Right cardiac atrium (tissue), 5 donors: ENCODE data around the gene KLRF1. TPM values are rescaled to one million over a fixed set of nuclear protein-coding genes. Genes with fewer than 3 reads are reported as not detected.

Experiments
- ATAC-seq, 2 donors: fragments of 200-7000 bp; cut with Tn5 transposase; one replicate each; pipeline versions ENCODE4 v1.8.0 to v1.9.1; 2020; ENCODE audit warnings: moderate library complexity in 2 of 2, mild to moderate bottlenecking in 1 of 2
- DNase-seq, 3 donors: peaks; one replicate each; pipeline ENCODE4 v3.0.0-alpha.2; 2020
- H3K27ac ChIP-seq: one replicate; pipeline ENCODE4 v1.5.1; 2013; ENCODE audit warnings: mild to moderate bottlenecking, low read length, control low read depth, moderate library complexity
- H3K27me3 ChIP-seq: one replicate; pipeline ENCODE4 v1.6.1; 2013; ENCODE audit not compliant: control insufficient read depth, insufficient read depth
- H3K4me1 ChIP-seq: one replicate; pipeline ENCODE4 v1.6.1; 2013; ENCODE audit warnings: low read length; ENCODE audit not compliant: control insufficient read depth, insufficient read depth
- H3K4me3 ChIP-seq: one replicate; pipeline ENCODE4 v1.5.1; 2013; ENCODE audit warnings: low read length, control low read depth
- H3K9me3 ChIP-seq: one replicate; pipeline ENCODE4 v1.6.1; 2013; ENCODE audit warnings: low read length; ENCODE audit not compliant: control insufficient read depth
- WGBS: extraction: QIAGEN DNeasy Blood & Tissue Kit; methylation state at CpG from one replicate; pipeline ENCODE4 v1.1.7; 2013; 5-methylcytosine and 5-hydroxymethylcytosine counted together
- intact Hi-C, 4 donors: fragments of 100-400 bp; cut with DNase I; formaldehyde crosslinking; loops; one replicate each; pipeline versions ENCODE4 v1.11.0 to v1.14.0; 2022 to 2023
- polyA plus RNA-seq: library from polyadenylated mRNA; stranded (reverse); fragments of 200-250 nt; gene quantifications from one replicate; pipeline ENCODE4 v1.2.3, GENCODE V29; 2013
- total RNA-seq, 4 donors: library from RNA; stranded (reverse); fragmentation: NEBNext Ultra II Directional; extraction: Animal tissue kit (Norgen Biotek cat#: 25700); gene quantifications; one replicate each; pipeline ENCODE4 v1.2.1, GENCODE V29; 2021
- donor health status: healthy with polysubstance abuse.
- donor health status: DM: no; HTN: yes; CAD: no.
- donor health status: DM: no; HTN: no; CAD: no.
- donor health status: DM: no; HTN: yes; CAD: no; lungs with severe emphysema.
- donor health status: DM: yes; HTN: yes; CAD: no.

Gene KLRF1
- total and polyA plus RNA-seq, 5 donors: 0.28 to 1.6 (median 0.56) TPM

DNA sequence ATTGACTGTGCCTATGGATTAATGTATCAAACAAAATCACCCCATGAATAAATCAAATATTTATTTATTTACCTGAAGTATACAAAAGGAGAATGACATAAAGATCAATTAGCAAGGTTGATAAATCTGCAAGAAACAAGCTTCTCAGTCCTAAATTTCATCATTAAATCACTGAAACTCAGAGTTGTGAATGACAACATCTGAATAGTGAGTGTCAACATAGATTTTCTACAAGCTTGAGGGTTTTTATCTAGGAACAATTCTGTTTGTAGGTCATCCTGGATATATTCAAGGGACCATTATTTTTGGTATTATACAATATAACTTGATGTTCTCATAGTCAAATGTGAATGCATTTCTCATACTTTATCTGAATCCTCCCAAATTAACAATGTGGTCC is 17.4 kb upstream of the KLRF1 start:
- Histone ChIP-seq H3K4me3 (no peak overlapping the region), H3K27ac (no peak overlapping the region), H3K27me3 (no peaks in the 10 kb centered on the region), H3K4me1 (no peaks in the 10 kb centered on the region), H3K9me3 (no peaks in the 10 kb centered on the region)
- intact Hi-C loops: loop anchor here (5.0 to 10.0 kb wide), 3 partner anchors 95 to 117 kb away; no protein-coding TSS in a partner anchor
- DNase-seq (no peak), ATAC-seq (no peak)

DNA sequence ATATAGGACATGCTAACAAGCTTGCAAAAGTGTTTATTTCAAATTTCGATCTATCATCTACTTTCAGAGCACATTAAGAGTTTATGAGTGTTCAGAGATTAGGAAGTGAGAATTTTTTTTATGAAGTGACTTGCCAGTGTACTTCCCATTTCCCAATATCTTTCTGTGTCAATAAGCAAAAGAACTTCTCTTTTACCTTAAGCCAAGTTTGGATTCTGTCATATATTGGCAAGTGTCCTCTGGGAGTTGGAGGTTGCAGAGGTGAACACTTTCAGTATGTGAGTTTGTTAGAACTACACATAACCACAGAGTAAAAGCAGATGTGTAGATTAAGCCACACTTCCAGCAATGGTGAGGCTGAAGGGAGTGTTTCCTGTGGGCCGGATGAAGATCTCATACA is 16.6 kb upstream of the KLRF1 start:
- DNase-seq (no peak), ATAC-seq (no peak)
- H3K9me3 ChIP-seq: no peaks in the 10 kb centered on the region
- H3K27me3 ChIP-seq: no peaks in the 10 kb centered on the region
- H3K4me3 ChIP-seq: no peak overlapping the region
- WGBS: 54% methylated on average over 2 of the region's 2 CpGs
- H3K4me1 ChIP-seq: no peaks in the 10 kb centered on the region
- intact Hi-C loops: loop anchor here (5.0 to 10.0 kb wide), 3 partner anchors 94 to 117 kb away; no protein-coding TSS in a partner anchor
- H3K27ac ChIP-seq: no peak overlapping the region

DNA sequence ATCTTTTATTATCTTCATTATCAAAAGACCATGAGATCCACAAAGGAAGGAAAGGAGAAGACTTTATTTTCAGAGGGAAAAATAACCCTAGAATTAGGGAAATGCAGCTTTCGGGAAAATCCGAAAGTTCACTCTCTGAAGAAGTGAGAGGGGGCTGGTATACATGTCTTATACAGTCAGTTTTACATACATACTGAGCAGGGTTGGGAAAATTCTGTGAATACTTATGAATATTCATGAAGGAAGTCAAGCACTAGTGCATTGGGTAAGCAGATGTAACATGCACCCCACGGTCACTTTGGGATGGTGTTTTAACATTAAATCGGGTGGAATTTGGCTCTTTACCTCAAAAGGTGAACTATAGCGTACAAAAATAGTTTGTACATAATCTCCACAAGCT is 15.7 kb upstream of the KLRF1 start:
- Histone ChIP-seq H3K9me3 (no peaks in the 10 kb centered on the region), H3K27me3 (no peaks in the 10 kb centered on the region), H3K27ac (no peak overlapping the region), H3K4me1 (no peaks in the 10 kb centered on the region), H3K4me3 (no peak overlapping the region)
- intact Hi-C loops: loop anchor here (5.0 to 10.0 kb wide), 3 partner anchors 93 to 116 kb away; no protein-coding TSS in a partner anchor
- DNase-seq (no peak), ATAC-seq (no peak)
- WGBS: 89% methylated on average over 5 of the region's 5 CpGs

DNA sequence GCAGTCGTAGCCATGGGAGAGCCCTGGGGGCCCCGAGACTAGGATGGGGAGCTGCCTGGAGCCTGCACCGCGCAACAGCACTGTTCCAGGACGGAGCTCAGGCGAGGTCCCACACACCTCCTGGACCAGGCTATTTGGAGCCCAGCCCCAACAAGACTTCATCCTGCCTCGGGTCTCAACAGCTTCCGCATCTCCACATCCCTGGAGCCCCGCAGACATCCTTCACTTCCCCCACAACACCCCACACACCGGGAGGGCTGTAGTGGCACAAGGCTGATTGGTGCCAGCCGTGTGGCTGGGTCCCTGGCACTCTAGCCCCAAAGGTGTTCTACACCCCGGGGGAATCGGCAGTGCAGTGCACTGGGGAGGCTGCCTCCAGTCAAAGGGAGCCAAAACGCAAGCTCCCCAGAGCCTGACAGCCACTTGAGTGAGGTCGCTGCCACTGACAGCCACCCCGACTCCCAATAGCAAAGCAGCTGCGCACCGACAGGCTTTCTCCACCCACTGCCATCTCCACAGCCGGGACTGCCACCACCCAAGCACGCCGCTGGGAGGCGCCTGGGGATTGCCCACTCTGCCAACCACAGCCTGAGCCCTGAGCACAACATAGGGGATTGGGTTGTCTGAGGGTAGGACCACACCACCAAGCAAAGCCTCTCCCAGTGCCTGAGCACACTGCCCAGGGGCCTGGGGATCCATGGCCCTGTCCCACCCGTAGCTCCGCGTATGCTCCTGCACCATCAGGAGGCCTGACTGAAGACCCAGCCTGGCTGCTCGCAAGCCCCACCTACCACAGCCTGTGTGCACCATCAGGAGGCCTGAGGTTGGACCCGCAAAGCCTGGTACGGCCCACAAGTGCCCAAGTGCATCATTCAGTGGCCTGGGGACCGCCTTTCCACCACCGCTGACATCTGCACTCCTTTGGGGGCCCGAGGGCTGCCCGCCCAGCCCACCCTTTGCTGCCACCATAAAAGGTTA is 13.2 kb upstream of the KLRF1 start:
- intact Hi-C loops: loop anchor here (5.0 to 10.0 kb wide), 3 partner anchors 91 to 113 kb away; no protein-coding TSS in a partner anchor
- 41% methylated on average over 32 of the region's 32 CpGs for WGBS
- Histone ChIP-seq H3K27me3 (no peaks in the 10 kb centered on the region), H3K9me3 (no peaks in the 10 kb centered on the region), H3K27ac (no peak overlapping the region), H3K4me3 (no peak overlapping the region), H3K4me1 (no peaks in the 10 kb centered on the region)
- ATAC-seq (peak; percentile 96 to 97), DNase-seq (peak; percentile 71 to 90 (median 89))

DNA sequence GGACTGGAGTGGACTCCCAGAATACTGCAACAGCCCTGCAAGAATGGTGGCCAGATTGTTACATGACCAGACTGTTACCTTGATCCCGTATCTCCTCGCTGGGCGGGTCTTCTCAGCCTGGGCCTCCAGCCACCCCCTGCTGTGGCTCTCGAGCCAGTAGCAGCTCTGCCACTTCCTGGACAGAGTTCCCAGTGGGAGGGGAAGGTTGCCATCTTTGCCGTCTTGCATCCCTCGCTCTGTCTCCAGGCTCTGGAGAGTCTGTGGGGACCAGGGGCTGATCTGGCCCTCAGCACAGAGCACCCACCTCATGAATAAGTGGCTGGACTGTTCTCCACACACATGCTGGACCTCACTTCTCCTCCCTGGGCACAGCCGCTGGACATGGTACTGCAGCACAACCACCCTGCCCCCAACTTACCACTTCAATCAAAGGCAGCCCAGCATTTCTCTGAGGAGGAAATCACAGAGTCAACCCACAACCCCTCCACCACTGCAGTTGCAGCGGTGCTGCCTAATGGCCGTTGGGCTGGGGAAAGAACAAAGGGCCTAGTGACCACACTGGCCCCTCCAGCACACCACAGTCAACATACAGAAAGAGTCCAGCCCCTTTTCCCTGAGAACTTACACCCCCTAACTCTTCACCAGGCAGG is 6.9 kb upstream of the KLRF1 start:
- ATAC-seq: no peak
- Histone ChIP-seq H3K27me3 (no peaks in the 10 kb centered on the region), H3K4me1 (no peaks in the 10 kb centered on the region), H3K27ac (no peak overlapping the region), H3K4me3 (no peak overlapping the region), H3K9me3 (no peaks in the 10 kb centered on the region)
- intact Hi-C loops: no loop called here
- 82% methylated on average over 9 of the region's 9 CpGs for WGBS
- no peak for DNase-seq

DNA sequence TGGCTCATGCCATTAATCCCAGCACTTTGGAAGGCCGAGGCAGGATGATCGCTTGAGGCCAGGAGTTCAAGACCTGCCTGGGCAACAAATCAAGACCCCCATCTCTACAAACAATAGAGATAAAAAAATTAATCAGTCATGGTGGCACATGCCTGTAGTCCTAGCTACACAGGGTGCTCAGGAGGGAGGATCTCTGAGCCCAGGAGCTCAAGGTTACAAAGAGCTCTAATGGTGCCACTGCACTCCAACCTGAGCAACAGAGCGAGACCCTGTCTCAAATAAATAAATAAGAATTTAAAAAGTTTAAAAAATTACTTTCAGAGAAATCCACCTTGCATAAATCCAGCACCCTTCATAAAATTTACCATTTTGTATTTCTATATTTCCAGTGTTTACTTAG is 2.2 kb downstream of the KLRF1 start:
- no peaks in the 10 kb centered on the region for H3K27me3 ChIP-seq
- ATAC-seq (no peak), DNase-seq (no peak)
- intact Hi-C loops: no loop called here
- WGBS: 86% methylated on average over 3 of the region's 3 CpGs
- no peaks in the 10 kb centered on the region for H3K9me3 ChIP-seq
- no peaks in the 10 kb centered on the region for H3K4me1 ChIP-seq
- no peak overlapping the region for H3K27ac ChIP-seq
- no peak overlapping the region for H3K4me3 ChIP-seq

DNA sequence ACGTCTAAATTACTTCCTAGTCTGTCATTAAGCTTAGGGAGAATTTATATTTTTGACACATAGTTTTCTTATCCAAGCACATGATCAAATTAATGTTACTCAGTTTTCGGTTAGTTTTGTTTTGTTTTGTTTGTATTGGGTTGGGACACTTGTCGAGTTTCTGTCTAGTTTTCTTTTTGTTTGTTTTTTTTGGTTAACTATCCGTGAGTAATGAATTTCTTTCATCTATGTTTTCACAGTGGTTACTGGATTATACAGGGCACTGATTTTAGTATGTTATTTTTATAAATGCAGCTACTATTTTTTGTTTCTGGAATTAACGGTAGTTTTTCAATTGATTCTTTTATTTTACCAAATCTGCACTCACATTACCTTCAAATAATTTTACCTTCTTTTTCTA is 2.7 kb downstream of the KLRF1 start:
- ATAC-seq (no peak), DNase-seq (no peak)
- Histone ChIP-seq H3K4me3 (no peak overlapping the region), H3K4me1 (no peaks in the 10 kb centered on the region), H3K27me3 (no peaks in the 10 kb centered on the region), H3K9me3 (no peaks in the 10 kb centered on the region), H3K27ac (no peak overlapping the region)
- 81% methylated on average over 5 of the region's 5 CpGs for WGBS
- intact Hi-C loops: no loop called here

DNA sequence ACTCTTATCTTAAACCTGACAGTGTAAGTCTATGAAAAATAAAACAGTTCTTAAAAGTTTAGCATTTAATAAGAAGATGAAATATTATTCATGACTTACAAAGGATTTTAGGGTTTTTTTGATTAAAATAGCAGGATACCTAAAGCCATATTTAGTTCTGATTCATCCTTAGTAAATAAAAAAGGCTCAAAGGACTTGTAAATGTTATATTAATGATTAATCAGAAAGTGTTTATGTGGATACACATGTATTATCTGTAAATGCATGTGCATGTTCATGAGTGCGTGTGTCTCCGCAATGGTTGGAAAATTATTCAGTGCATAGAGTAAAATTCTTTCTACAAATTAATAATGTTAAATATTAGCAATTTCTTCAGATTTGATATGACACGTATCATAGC is 4.4 kb downstream of the KLRF1 start:
- Histone ChIP-seq H3K27ac (no peak overlapping the region), H3K9me3 (no peaks in the 10 kb centered on the region), H3K4me1 (no peaks in the 10 kb centered on the region), H3K27me3 (no peaks in the 10 kb centered on the region), H3K4me3 (no peak overlapping the region)
- WGBS: 63% methylated on average over 3 of the region's 3 CpGs
- ATAC-seq: no peak
- DNase-seq: no peak
- intact Hi-C loops: no loop called here

DNA sequence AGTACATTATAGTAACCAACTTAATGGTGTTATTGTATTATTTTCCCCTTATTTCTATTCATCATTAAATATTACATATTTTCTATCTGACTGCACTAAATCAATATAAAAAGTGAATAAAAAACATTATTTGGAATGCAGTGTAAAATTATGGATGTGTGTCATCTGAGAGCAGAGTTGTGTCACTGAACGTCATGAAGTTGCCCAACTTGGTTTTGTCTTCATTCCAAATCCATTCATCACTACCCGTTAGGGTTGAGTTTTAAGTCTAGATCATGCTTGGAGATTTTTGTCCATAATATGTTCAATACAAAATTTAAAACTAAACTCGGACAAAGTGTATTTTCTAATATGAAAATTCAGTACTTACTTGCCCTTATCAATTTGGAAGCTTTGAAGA is 16.1 kb downstream of the KLRF1 start:
- no peaks in the 10 kb centered on the region for H3K27me3 ChIP-seq
- no peaks in the 10 kb centered on the region for H3K9me3 ChIP-seq
- DNase-seq: no peak
- no peak overlapping the region for H3K27ac ChIP-seq
- 60% methylated on average over 3 of the region's 3 CpGs for WGBS
- ATAC-seq: no peak
- H3K4me1 ChIP-seq: no peaks in the 10 kb centered on the region
- H3K4me3 ChIP-seq: no peak overlapping the region
- intact Hi-C loops: no loop called here

DNA sequence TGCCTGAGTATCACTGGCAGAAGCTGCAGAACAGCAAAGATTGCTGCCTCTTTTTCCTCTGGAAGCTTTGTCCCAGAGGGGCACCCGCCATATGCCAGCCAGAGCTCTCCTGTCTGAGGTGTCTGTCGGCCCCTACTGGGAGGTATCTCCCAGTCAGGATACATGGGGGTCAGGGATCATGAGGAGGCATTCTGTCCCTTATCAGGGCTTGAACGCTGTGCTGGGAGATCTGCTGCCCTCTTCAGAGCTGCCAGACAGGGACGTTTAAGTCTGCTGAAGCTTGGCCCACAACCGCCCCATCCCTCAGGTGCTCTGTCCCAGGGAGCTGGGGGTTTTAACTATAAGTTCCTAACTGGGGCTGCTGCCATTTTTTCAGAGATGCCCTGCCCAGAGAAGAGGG is 21.6 kb downstream of the KLRF1 start:
- no peak for DNase-seq
- whole genome bisulfite sequencing: 62% methylated on average over 5 of the region's 5 CpGs
- no peak for ATAC-seq
- H3K4me3 ChIP-seq: no peak overlapping the region
- intact Hi-C loops: no loop called here
- H3K4me1 ChIP-seq: no peaks in the 10 kb centered on the region
- H3K27ac ChIP-seq: no peak overlapping the region
- H3K9me3 ChIP-seq: no peaks in the 10 kb centered on the region
- no peaks in the 10 kb centered on the region for H3K27me3 ChIP-seq

DNA sequence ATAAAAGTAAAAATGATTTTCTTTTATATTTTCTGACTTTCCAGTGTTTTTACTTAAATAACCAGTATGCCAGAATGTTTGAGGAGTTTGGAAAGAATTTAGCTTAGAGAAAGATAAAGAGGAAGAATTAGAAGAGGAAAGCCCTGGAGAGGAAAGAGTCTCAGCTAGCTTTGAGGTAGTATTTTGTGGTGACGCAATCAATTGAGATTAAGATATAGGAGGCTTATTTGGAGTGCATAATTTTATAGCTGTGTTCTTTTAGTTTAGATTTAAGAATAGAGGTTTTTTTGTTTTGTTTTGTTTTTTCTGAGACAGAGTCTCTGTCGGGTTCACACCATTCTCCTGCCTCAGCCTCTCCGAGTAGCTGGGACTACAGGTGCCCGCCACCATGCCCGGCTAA is 23.8 kb downstream of the KLRF1 start:
- WGBS: 92% methylated on average over 5 of the region's 5 CpGs
- Histone ChIP-seq H3K9me3 (no peaks in the 10 kb centered on the region), H3K27ac (no peak overlapping the region), H3K4me3 (no peak overlapping the region), H3K27me3 (no peaks in the 10 kb centered on the region), H3K4me1 (no peaks in the 10 kb centered on the region)
- DNase-seq (no peak), ATAC-seq (no peak)
- intact Hi-C loops: no loop called here
